ENCODE results near the gene ITCH.

GRCh38 chr20:34402461-34402860, 39.4 kb downstream of the ITCH start:
- TF ChIP-seq CTCF (IDR thresholded peaks at IDR 0.05), result no peak
- no peak for TF ChIP-seq POLR2A (IDR thresholded peaks at IDR 0.05)
- TF ChIP-seq POLR2AphosphoS5 (IDR thresholded peaks at IDR 0.05), result no peak
